ENCODE results near the gene MOV10L1.

DNA sequence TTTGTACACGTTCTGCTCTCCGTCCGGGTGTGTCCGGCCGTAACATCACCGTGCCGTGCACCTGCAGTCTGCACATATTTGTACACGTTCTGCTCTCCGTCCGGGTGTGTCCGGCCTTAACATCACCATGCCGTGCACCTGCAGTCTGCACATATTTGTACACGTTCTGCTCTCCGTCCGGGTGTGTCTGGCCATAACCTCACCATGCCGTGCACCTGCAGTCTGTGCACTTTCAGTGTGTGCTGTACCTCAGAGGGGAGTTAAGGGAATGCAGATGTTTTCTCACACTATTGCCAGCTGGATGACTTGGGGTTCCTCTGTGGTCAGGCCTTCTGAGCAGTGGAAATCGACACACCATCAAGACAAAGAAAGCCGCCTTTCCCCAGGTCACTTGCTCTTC, 35.9 kb upstream of the MOV10L1 start:
- TF ChIP-seq, protein P1, sequence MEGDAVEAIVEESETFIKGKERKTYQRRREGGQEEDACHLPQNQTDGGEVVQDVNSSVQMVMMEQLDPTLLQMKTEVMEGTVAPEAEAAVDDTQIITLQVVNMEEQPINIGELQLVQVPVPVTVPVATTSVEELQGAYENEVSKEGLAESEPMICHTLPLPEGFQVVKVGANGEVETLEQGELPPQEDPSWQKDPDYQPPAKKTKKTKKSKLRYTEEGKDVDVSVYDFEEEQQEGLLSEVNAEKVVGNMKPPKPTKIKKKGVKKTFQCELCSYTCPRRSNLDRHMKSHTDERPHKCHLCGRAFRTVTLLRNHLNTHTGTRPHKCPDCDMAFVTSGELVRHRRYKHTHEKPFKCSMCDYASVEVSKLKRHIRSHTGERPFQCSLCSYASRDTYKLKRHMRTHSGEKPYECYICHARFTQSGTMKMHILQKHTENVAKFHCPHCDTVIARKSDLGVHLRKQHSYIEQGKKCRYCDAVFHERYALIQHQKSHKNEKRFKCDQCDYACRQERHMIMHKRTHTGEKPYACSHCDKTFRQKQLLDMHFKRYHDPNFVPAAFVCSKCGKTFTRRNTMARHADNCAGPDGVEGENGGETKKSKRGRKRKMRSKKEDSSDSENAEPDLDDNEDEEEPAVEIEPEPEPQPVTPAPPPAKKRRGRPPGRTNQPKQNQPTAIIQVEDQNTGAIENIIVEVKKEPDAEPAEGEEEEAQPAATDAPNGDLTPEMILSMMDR (IDR thresholded peaks at IDR 0.05; ENCODE audit: low read length): no peak
- TF ChIP-seq EZH2phosphoT487 (IDR thresholded peaks at IDR 0.05; ENCODE audit: low read length) (no peak), EZH2 (optimal IDR thresholded peaks at IDR 0.05; ENCODE audit: low read depth, low read length) (no peak)

Measured in MM.1S (cell line).